GM21619 (cell line): ENCODE results near the gene HDAC10.
"Not testable (repeated sequence)": the region's sequence is repeated elsewhere in the genome, so short reads cannot be mapped to it uniquely, and the experiment has no call there.

Source experiments
- ATAC-seq: cut with Tn5 transposase; IDR thresholded peaks from one replicate; pipeline ENCODE4 v1.9.1; 2021; ENCODE audit not compliant: unreplicated experiment

HDAC10 gene

DNA sequence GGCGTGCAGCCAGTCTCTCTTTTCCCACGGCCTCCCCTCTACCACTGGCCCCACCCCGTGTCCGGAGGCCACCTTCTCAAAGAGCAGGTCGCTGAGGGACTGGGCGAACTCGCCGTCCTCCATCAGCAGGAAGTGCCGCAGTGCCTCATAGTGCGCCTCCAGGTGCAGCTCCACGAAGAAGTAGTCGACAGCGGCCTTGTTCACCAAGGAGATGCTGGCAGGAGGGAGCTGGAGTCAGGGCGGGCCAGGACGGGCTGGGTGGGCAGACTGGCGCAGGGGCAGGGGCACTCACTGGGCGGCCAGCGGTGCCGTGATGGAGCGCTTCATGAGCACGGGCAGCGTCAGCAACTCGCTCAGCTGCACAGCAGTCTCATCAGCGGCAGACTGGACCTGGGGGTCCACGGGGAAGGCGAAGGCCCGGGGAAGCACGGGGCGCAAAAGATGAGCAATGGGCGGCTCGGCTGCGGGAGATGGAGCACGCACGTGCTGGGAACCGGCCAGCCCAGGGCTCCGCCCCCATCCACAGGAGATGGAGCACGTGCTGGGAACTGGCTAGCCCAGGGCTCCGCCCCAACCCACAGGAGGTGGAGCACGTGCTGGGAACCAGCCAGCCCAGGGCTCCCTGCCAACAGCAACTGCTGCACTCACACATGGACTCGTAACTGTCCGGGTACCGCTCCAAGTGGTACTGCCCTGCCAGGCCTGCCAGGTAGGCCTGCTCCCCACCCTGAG lies 31.9 kb downstream of the HDAC10 start:
- ATAC-seq, result no peak

GRCh38 chr22:50218153-50218995 lies 32.7 kb downstream of the HDAC10 start:
- no peak for ATAC-seq

- no peak for ATAC-seq
These were observed 33.4 kb downstream of the HDAC10 start for GRCh38 chr22:50217543-50218152.

DNA sequence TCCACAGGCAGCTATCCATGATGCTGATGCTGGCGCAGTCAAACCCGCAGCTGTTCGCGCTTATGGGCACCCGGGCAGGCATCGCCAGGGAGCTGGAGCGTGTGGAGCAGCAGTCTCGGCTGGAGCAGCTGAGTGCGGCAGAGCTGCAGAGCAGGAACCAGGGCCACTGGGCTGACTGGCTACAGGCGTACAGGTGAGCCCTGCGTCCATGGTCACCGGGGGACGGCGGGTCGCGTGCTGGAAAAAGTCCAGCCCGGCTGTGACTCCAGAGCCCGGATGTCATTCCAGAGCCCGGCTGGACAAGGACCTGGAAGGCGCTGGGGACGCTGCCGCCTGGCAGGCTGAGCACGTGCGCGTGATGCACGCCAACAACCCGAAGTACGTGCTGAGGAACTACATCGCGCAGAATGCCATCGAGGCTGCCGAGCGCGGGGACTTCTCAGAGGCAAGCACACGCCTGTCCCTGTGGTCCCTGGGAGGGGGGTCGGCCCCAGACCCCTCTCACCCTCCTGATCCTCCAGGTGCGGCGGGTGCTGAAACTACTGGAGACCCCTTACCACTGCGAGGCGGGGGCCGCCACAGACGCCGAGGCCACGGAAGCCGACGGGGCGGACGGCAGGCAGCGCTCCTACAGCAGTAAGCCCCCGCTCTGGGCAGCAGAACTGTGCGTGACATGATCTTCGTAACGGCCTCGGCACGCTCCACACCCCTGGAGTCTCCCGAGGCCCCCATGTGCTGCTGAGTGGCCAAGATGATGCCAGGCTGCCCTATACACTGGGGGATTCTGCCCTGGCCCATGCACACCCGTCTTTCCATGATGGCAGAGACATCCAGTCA lies 34.2 kb downstream of the HDAC10 start:
- ATAC-seq, result no peak

- no peak for ATAC-seq
These were observed 34.9 kb downstream of the HDAC10 start for GRCh38 chr22:50216055-50216683.

- no peak for ATAC-seq
These were observed 35.6 kb downstream of the HDAC10 start for GRCh38 chr22:50215297-50216054.

DNA sequence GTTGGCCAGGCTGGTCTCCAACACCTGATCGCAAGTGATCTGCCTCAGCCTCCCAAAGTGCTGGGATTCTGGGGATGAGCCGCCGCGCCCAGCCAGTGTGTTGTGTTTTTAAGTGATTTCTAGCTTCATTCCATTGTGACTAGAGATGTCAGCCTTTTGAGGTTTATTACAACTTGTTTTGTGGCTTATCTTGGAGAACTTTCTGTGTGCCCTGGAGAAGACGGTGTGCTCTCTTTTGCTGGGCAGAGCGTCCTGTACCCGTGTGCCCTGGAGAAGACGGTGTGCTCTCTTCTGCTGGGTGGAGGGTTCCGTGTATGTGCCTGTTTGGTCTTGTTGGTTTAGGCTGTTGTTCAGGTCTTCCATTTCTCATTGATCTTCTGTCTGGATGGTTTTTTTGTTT lies 37.8 kb downstream of the HDAC10 start:
- no peak for ATAC-seq

- no peak for ATAC-seq
These were observed 39.9 kb downstream of the HDAC10 start for GRCh38 chr22:50211147-50211546.

DNA sequence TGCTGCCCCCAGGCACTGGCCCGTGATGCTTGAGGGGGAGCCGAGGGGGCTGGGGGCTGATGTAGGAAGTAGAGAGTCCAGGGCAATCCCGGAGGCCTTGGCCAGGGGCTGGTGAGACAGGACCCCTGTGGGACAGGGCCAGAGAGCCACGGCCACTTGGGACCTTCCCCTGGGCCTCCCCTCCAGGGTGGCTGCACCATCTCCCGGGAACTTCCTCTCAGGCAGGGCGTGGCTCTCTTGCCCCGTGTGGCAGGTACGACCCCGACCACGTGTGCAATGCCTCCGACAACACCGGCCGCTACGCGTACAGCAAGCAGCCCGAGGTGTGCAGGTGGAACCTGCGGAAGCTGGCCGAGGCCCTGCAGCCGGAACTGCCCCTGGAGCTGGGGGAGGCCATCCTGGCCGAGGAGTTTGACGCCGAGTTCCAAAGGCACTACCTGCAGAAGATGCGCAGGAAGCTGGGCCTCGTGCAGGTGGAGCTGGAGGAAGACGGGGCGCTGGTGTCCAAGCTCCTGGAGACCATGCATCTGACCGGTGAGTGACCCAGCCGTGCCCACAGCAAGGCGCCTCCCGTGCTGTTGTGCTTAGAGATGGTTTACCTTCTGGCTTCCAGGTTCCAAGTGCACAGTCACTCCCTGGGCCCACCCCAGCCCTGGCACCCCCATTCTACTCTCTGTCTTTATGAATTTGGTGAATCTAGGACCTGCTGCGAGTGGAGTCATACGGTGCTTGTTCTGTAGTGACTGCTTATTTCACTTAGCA lies 40.5 kb downstream of the HDAC10 start:
- no peak for ATAC-seq

- ATAC-seq, result no peak
These were observed 41.2 kb downstream of the HDAC10 start for GRCh38 chr22:50209893-50210292.

DNA sequence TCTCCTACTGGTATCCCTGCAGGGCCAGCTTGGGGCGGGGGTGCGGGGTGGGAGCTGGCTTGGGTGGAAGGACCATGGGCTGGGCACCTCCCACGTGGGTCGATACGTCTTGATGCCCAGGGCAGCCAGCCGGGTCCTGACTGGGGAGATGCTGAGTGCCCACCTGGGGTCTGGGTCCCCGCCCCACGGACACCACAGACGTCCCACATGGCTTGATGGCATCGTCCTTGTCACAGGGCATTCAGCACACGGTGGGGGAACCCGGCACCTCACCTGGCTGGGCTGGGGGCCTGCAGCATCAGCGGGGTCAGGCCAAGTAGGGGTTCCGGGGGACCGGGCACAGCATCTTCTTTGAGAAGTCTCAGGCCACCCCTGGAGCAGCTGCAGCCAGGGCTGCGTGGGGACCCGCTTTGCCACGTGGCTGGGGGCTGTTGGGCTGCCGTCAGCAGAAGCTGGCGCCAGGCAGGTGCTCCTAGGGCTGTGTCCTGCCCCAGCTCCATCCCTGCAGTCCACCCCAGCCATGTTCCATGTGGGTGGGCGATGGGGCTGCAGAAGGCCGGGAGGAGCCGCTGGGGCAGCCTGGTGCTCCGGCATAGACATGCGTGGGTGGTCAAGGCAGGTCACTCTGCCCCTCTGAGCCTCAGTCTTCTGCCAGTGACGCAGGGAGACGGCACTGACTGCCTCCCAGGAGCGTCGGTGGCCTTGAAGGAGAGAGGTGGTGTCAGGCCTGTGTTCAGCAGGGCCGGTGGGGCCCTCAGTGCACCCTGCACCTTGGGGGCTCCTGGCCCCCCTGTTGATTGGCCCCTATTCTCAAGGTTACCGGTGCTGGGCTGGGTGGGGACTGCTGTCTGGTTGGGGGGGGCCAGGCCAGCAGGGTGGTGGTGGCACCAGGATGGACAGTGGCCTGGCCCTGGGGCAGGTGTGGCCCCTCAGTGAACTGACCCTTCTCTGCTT lies 41.8 kb downstream of the HDAC10 start:
- no peak for ATAC-seq

- ATAC-seq, result no peak
These were observed 42.6 kb downstream of the HDAC10 start for GRCh38 chr22:50208430-50208938.

- no peak for ATAC-seq
These were observed 43.5 kb downstream of the HDAC10 start for GRCh38 chr22:50207383-50208140.

DNA sequence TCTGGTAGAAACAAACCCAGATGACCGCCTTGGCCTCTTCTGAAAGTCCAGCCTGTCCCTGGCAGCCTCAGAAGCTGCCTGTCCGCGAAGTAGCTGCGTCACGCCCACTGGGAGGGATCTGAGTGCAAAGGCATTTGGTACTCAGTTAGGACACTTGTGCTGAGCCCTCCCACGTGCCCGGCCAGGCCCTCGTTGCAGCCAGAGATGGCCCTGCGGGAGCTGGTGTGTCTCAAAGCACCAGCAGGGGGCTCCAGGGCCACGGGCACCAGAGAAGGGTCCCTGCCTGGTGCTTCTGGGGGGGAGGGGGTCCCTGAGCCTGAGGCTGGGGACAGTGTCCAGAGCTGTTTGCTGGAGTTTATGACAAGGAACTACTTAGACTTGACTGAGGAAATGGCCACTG lies 44.5 kb downstream of the HDAC10 start:
- no peak for ATAC-seq

DNA sequence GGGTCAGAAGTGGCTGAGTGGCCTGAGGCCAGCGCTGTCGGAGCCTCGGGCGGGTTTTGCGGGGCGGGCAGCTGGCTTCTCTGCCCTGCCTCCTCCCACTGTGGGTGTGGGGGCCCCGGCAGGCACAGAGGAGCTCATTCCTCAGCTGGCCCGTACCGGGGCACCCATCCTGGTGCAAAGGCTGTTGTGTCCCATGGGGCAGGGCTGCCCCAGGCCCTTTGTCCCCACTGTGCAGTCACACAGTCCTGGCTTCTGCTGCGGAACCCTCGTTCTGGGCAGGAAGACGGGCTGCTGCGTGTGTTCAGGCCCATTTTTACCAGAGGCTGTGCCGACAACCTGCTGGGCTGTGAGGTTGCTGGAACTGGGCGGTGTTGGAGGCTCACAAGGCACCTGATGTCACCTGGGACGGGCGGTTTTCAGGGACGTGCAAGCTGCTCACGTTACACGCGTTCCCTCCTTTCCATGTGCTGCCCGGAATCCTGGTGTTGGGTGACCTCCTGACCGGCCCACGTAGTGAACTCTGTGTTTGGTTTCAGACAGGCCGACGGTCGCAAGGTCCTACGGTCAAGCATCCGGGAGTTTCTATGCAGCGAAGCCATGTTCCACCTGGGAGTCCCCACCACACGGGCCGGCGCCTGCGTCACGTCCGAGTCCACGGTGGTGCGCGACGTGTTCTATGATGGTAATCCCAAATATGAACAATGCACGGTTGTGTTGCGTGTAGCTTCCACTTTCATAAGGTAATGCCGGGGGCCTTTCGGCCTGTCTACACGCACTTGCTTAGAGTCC lies 45.1 kb downstream of the HDAC10 start:
- no peak for ATAC-seq

- not testable (repeated sequence) for ATAC-seq
These were observed 46.1 kb downstream of the HDAC10 start for GRCh38 chr22:50204998-50205397.
